ENCODE results near the gene RAB4A. TPM values are rescaled to one million over a fixed set of nuclear protein-coding genes. Genes with fewer than 3 reads are reported as not detected.

The RAB4A gene
- polyA plus RNA-seq, 3 donors = 22.3 to 34.8 (median 34.5) TPM

- WGBS (ENCODE audit: insufficient coverage) = 78% methylated on average over 2 of the region's 7 CpGs
- Histone ChIP-seq H3K79me2 (ENCODE audit: insufficient read depth, low read length) (peaks cover 78% of the 10 kb centered on the region), H3K4me3 (replicated peaks in 1 of 3; ENCODE audit: low read depth in 2 of 3, low read length in 3 of 3) (no peak overlapping the region), H3K36me3 (replicated peaks in 1 of 2; ENCODE audit: control insufficient read depth in 1 of 2, insufficient read depth in 2 of 2, low read length in 2 of 2) (peaks cover 25 to 59% of the 10 kb centered on the region in 2 donors), H3K27me3 (ENCODE audit: control insufficient read depth in 2 of 2, insufficient read depth in 2 of 2, low read length in 2 of 2) (no peaks in the 10 kb centered on the region), H3K4me1 (ENCODE audit: control insufficient read depth in 1 of 2, insufficient read depth in 2 of 2, low read length in 2 of 2) (peaks cover 0 to 20% of the 10 kb centered on the region in 2 donors), H3K27ac (ENCODE audit: low read depth in 1 of 2, low read length in 2 of 2) (peak overlapping the region in 1 of 2 donors; percentile 57), H2AFZ (ENCODE audit: insufficient read depth, low read depth, low read length, poor library complexity, severe bottlenecking) (no peak overlapping the region), H4K20me1 (ENCODE audit: insufficient read depth, low read length) (peaks cover 3% of the 10 kb centered on the region), H3K4me2 (replicated peaks; ENCODE audit: extremely low read depth, low read length, poor library complexity, severe bottlenecking) (no peak overlapping the region), H3K9ac (ENCODE audit: insufficient read depth, low read length, poor library complexity, severe bottlenecking) (no peak overlapping the region), H3K9me3 (replicated peaks in 1 of 2; ENCODE audit: control insufficient read depth in 1 of 2, insufficient read depth in 1 of 2, low read length in 2 of 2) (no peaks in the 10 kb centered on the region)
- Mint-ChIP-seq H3K27ac (peak overlapping the region in 3 of 7 donors; percentile 39 to 70 (median 54)), H3K4me1 (peaks cover 12% of the 10 kb centered on the region), H3K27me3 (ENCODE audit: low read depth in 3 of 3) (no peaks in the 10 kb centered on the region), H3K36me3 (peaks cover 47 to 48% of the 10 kb centered on the region in 2 donors), H3K4me3 (no peak overlapping the region), H3K9me3 (no peaks in the 10 kb centered on the region)
- DNase-seq = no peak
- no peak for TF ChIP-seq CTCF (IDR thresholded peaks at IDR 0.05)
- intact Hi-C loops (cut with micrococcal nuclease) = no loop called here
Observed at GRCh38 chr1:229328598-229329362, 57.9 kb downstream of the RAB4A start.

GRCh38 chr1:229334269-229334668 is 63.4 kb downstream of the RAB4A start:
- peaks cover 6 to 30% of the 10 kb centered on the region in 2 donors for H3K36me3 ChIP-seq (replicated peaks in 1 of 2; ENCODE audit: control insufficient read depth in 1 of 2, insufficient read depth in 2 of 2, low read length in 2 of 2)
- H3K27me3 Mint-ChIP-seq (ENCODE audit: low read depth in 3 of 3) = no peaks in the 10 kb centered on the region
- peaks cover 28% of the 10 kb centered on the region for H4K20me1 ChIP-seq (ENCODE audit: insufficient read depth, low read length)
- H3K27ac ChIP-seq (ENCODE audit: low read depth in 1 of 2, low read length in 2 of 2) = no peak overlapping the region
- H3K79me2 ChIP-seq (ENCODE audit: insufficient read depth, low read length) = peaks cover 97% of the 10 kb centered on the region
- no peak overlapping the region for H3K4me3 ChIP-seq (replicated peaks in 1 of 3; ENCODE audit: low read depth in 2 of 3, low read length in 3 of 3)
- DNase-seq = no peak
- WGBS (ENCODE audit: insufficient coverage) = no CpG with 5 or more reads among the region's 2 CpGs
- no peaks in the 10 kb centered on the region for H3K27me3 ChIP-seq (ENCODE audit: control insufficient read depth in 2 of 2, insufficient read depth in 2 of 2, low read length in 2 of 2)
- H2AFZ ChIP-seq (ENCODE audit: insufficient read depth, low read depth, low read length, poor library complexity, severe bottlenecking) = no peak overlapping the region
- intact Hi-C loops (cut with micrococcal nuclease) = no loop called here
- H3K4me2 ChIP-seq (replicated peaks; ENCODE audit: extremely low read depth, low read length, poor library complexity, severe bottlenecking) = no peak overlapping the region
- no peak overlapping the region for H3K4me3 Mint-ChIP-seq
- peak overlapping the region in 1 of 7 donors; percentile 11 for H3K27ac Mint-ChIP-seq
- H3K4me1 ChIP-seq (ENCODE audit: control insufficient read depth in 1 of 2, insufficient read depth in 2 of 2, low read length in 2 of 2) = peaks cover 10 to 16% of the 10 kb centered on the region in 2 donors
- no peak overlapping the region for H3K9ac ChIP-seq (ENCODE audit: insufficient read depth, low read length, poor library complexity, severe bottlenecking)
- peaks cover 25% of the 10 kb centered on the region for H3K4me1 Mint-ChIP-seq
- no peak for TF ChIP-seq CTCF (IDR thresholded peaks at IDR 0.05)
- peaks cover 0 to 8% of the 10 kb centered on the region in 2 donors for H3K9me3 ChIP-seq (replicated peaks in 1 of 2; ENCODE audit: control insufficient read depth in 1 of 2, insufficient read depth in 1 of 2, low read length in 2 of 2)
- H3K36me3 Mint-ChIP-seq = peaks cover 19 to 38% of the 10 kb centered on the region in 2 donors
- H3K9me3 Mint-ChIP-seq = peaks cover 0 to 10% (median 5%) of the 10 kb centered on the region in 7 donors

Data from CD14-positive monocyte (primary cell).